ENCODE results near the gene ZNF304.

DNA sequence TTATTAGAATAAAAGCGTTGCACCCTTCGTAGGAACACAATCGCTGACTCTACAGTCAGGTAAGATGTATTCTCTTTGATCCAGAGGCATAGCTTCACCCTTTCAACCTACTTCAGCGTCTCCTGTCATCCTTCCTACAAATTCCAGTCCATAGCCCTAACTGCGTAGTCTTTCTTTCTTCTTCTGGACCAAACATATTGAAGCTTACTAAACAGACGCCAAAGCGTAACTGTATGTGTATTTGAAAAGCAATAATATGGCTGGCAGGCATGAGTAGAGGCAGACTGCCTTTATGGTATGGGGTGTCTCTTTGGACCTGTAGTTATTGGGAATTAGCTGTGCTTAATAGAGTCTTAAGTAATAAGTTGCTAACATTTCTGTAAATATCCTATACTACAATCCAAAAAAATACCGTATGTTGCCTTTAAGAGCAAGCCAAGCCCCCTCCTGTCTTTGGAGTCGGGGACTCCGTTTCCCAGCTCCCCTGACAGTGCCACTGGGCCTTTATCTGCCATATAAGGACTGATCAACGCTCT is 38.2 kb downstream of the ZNF304 start:
- TF ChIP-seq, protein P1, sequence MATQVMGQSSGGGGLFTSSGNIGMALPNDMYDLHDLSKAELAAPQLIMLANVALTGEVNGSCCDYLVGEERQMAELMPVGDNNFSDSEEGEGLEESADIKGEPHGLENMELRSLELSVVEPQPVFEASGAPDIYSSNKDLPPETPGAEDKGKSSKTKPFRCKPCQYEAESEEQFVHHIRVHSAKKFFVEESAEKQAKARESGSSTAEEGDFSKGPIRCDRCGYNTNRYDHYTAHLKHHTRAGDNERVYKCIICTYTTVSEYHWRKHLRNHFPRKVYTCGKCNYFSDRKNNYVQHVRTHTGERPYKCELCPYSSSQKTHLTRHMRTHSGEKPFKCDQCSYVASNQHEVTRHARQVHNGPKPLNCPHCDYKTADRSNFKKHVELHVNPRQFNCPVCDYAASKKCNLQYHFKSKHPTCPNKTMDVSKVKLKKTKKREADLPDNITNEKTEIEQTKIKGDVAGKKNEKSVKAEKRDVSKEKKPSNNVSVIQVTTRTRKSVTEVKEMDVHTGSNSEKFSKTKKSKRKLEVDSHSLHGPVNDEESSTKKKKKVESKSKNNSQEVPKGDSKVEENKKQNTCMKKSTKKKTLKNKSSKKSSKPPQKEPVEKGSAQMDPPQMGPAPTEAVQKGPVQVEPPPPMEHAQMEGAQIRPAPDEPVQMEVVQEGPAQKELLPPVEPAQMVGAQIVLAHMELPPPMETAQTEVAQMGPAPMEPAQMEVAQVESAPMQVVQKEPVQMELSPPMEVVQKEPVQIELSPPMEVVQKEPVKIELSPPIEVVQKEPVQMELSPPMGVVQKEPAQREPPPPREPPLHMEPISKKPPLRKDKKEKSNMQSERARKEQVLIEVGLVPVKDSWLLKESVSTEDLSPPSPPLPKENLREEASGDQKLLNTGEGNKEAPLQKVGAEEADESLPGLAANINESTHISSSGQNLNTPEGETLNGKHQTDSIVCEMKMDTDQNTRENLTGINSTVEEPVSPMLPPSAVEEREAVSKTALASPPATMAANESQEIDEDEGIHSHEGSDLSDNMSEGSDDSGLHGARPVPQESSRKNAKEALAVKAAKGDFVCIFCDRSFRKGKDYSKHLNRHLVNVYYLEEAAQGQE (IDR thresholded peaks at IDR 0.05; ENCODE audit: unreplicated experiment), result no peak
- TF ChIP-seq, protein P2, sequence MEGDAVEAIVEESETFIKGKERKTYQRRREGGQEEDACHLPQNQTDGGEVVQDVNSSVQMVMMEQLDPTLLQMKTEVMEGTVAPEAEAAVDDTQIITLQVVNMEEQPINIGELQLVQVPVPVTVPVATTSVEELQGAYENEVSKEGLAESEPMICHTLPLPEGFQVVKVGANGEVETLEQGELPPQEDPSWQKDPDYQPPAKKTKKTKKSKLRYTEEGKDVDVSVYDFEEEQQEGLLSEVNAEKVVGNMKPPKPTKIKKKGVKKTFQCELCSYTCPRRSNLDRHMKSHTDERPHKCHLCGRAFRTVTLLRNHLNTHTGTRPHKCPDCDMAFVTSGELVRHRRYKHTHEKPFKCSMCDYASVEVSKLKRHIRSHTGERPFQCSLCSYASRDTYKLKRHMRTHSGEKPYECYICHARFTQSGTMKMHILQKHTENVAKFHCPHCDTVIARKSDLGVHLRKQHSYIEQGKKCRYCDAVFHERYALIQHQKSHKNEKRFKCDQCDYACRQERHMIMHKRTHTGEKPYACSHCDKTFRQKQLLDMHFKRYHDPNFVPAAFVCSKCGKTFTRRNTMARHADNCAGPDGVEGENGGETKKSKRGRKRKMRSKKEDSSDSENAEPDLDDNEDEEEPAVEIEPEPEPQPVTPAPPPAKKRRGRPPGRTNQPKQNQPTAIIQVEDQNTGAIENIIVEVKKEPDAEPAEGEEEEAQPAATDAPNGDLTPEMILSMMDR (conservative IDR thresholded peaks at IDR 0.05; ENCODE audit: low read depth in 2 of 2), result no peak
- TF ChIP-seq NANOG (IDR thresholded peaks at IDR 0.05; ENCODE audit: borderline replicate concordance) (no peak), EZH2 (IDR thresholded peaks at IDR 0.05; ENCODE audit: low read depth, unreplicated experiment) (no peak), EZH2phosphoT487 (IDR thresholded peaks at IDR 0.05; ENCODE audit: unreplicated experiment) (no peak), POLR2AphosphoS5 (IDR thresholded peaks at IDR 0.05; ENCODE audit: low read depth) (no peak), ZNF114 (CRISPR knock-in tag; IDR thresholded peaks at IDR 0.05) (no peak), CREB1 (CRISPR knock-in tag; IDR thresholded peaks at IDR 0.05; ENCODE audit: low read depth) (no peak), STAT1 (IDR thresholded peaks at IDR 0.05; ENCODE audit: unreplicated experiment) (no peak)
- TF ChIP-seq, protein P3, sequence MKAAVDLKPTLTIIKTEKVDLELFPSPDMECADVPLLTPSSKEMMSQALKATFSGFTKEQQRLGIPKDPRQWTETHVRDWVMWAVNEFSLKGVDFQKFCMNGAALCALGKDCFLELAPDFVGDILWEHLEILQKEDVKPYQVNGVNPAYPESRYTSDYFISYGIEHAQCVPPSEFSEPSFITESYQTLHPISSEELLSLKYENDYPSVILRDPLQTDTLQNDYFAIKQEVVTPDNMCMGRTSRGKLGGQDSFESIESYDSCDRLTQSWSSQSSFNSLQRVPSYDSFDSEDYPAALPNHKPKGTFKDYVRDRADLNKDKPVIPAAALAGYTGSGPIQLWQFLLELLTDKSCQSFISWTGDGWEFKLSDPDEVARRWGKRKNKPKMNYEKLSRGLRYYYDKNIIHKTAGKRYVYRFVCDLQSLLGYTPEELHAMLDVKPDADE (IDR thresholded peaks at IDR 0.05), result no peak

Data from GM23338 (cell line).